NCI-H1105 treated with DMSO at 0.1 percent for 48 hours (cell line): ENCODE data around the gene ABCC1.

ENCODE experiments used
- DNase-seq: peaks from one replicate; lab custom pipeline; 2025; lab: John Stamatoyannopoulos, UW

ABCC1 gene

DNA sequence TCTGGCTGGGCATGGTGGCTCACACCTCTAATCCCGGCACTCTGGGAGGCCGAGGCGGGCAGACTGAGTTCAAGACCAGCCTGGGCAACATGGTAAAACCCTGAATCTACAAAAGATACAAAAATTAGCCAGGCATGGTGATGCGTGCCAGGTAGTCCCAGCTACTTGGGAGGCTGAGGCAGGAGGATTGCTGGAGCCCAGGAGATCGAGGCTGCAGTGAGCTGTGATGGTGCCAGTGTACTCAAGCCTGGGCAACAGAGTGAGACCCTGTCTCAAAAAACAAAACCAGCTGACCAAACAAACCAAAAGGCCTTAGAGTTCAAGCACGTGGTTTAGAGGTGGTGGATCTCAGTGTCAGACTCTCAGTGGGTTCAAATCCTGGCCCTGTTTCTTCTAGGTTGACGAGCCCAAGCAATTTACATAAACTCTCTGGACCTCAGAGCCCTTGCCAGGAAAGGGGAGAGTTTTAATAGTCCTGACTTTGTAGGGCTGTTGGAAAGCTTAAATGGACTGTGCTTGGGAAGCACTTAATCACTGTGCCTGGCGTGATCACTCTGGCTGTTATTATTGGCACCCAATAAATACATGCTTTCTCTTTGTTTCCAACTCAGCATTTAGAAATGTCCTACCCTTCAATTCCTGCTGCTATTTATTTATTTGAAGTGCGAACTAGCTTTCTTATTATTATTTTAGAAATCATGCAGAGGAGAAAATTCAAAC lies 44.7 kb downstream of the ABCC1 start:
- DNase-seq = no peak

DNA sequence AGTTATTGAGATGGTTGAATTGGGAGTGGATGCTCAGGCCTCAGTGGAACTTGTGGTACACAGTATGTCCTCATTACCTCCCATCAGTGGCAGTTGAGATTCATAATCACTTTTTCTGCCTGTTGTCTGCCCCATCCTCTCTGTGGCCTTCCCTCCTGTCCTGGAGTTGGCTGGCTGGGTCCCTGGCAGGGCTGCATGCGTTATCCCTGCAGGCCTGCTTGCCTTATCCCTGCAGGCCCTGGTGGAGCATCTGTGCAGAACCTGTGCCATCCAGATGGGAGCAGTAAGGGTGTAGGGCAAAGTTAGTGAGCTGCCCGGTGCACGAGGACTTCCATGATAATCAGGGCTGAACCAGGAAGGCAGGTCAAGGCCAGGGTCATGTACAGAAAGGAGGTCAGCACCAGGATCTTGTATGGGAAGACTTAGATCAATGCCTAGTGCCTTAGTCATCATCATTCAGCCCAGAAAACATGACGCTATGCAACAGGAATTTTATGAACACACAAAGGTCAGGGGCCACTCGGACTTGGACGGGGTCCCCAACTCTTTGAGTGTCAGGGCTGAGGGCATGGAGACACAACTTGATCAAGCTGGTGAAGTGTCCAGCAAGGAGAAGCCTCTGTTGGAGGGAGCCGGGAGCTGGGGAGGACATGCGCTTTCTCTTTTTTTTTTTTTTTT lies 47.2 kb downstream of the ABCC1 start:
- no peak for DNase-seq

DNA sequence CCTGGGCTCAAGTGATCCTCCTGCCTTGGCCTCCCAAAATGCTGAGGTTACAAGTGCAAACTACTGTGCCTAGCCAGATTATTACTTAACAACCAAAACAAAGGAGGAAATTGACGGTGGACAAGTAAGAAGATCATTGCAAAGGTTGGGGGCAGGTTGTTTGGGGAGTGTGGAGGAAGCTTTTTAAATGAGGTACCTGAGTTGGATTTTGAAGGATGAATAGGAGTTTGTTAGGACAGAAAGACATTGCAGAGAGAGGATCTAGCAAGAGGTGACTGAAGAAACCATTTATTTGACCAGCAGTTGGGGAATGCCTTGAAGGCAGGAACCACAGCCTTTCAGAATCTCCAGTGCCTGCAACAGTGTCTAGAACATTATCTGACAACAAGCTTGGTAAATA lies 51.3 kb downstream of the ABCC1 start:
- DNase-seq = no peak

DNA sequence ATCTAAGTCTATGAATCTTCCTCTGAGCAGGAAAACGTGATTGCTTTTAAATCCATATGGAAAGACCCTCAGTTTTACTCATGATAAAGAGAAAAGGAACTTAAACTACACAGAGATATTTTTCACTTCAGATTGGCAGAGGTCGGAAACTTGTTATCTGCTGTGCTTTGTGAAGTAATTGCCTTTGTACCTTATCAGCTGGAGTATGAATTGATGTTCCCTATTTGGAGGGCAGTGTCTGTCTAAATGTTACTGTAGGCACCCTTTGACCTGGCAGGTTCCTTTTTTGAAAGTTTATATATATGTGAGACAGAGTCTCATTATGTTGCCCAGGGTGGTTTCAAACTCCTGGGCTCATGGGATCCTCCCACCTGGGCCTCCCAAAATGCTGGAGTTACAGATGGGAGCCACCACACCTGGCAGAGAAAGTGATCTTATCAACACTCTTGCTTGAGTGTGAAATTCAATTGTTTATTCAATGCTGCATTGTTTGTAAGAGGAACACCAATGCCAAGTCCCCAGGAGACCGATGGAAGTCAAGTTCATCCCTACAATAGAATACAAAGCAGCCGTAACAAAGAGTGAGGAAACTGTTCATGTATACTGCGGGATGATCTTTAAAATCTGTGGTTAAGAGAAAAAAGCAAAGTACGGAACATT lies 52.3 kb downstream of the ABCC1 start:
- no peak for DNase-seq

- DNase-seq = no peak
These were observed 54.4 kb downstream of the ABCC1 start for GRCh38 chr16:16003719-16004313.

DNA sequence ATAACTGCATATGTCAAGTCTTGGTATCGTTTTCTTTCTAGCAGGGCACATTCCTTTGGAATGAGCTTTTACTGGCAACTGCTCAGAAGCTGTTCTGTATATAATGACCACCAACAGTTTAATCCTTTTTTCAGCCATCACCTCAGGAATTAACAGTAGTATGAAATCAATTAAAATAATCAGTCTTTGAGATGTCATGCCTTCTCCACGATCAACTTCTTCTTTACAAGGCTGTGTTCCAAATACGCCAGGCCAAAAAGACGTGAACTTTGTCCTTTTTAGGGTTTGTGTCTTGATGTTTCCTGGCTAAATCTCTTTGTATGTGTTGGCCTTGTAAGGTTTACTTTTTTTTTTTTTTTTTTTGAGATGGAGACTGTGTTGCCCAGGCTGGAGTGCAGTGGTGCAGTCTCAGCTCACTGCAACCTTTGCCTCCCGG lies 54.9 kb downstream of the ABCC1 start:
- no peak for DNase-seq

DNA sequence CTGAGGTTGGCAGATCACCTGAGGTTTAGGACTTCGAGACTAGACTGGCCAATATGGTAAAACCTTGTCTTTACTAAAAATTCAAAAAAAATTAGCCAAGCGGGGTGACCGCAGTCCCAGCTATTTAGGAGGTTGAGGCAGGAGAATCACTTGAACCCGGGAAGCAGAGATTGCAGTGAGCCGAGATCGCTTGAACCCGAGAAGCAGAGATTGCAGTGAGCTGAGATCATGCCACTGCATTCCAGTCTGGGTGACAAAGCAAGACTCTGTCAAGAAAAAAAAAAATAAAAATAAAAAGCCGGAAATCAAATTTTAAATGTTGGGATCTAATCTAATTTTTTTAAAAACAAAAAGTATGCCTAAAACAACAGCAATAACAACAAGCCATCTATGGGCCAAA lies 56.3 kb downstream of the ABCC1 start:
- no peak for DNase-seq

DNA sequence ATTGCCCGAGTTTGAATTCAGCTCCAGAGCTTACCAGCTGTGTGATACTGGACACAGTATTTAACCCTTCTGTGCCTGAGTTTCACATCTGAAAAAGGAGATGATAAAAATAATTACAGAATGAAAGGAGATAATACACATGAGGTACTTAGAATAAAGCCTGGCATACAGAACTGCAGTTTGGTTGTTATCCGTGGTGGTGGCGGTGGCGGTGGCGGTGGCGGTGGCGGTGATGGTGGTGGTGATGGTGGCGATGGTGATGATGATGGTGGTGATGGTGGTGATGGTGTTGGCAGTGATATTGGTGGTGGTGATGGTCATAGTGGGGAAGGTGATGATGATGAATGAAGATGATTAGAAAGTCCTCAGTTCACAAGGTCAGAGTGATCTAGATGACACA lies 57.2 kb downstream of the ABCC1 start:
- no peak for DNase-seq

DNA sequence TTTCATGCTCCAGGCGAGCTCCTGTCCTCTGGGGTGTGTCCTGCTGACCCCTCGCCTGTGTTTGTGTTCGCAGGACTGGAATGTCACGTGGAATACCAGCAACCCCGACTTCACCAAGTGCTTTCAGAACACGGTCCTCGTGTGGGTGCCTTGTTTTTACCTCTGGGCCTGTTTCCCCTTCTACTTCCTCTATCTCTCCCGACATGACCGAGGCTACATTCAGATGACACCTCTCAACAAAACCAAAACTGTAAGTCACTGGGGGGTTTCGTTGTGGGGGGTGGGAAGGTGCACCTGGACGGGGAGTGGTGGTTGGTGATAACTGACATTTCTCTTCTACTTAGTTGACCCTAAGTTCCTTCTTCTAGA lies 58.3 kb downstream of the ABCC1 start:
- no peak for DNase-seq

DNA sequence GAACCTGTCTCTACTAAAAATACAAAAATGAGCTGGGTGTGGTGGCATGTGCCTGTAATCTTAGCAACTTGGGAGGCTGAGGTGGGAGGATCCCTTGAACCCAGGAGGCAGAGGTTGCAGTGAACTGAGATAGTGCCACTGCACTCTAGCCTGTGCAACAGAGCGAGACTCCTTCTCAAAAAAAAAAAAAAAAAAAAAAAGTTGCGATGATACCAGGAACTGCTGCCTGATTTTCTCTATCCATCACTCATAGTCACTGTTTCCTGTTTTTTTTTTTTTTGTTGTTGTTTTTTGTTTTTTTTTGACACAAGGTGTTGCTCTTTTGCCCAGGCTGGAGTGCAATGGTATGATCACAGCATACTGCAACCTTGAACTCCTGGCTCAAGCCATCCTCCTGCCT lies 59.2 kb downstream of the ABCC1 start:
- no peak for DNase-seq

GRCh38 chr16:16009401-16009800 lies 60.0 kb downstream of the ABCC1 start:
- DNase-seq = no peak

GRCh38 chr16:16010194-16010593 lies 60.8 kb downstream of the ABCC1 start:
- DNase-seq = no peak

- DNase-seq = no peak
These were observed 62.7 kb downstream of the ABCC1 start for GRCh38 chr16:16012144-16012543.

GRCh38 chr16:16013812-16014211 lies 64.4 kb downstream of the ABCC1 start:
- DNase-seq = no peak

DNA sequence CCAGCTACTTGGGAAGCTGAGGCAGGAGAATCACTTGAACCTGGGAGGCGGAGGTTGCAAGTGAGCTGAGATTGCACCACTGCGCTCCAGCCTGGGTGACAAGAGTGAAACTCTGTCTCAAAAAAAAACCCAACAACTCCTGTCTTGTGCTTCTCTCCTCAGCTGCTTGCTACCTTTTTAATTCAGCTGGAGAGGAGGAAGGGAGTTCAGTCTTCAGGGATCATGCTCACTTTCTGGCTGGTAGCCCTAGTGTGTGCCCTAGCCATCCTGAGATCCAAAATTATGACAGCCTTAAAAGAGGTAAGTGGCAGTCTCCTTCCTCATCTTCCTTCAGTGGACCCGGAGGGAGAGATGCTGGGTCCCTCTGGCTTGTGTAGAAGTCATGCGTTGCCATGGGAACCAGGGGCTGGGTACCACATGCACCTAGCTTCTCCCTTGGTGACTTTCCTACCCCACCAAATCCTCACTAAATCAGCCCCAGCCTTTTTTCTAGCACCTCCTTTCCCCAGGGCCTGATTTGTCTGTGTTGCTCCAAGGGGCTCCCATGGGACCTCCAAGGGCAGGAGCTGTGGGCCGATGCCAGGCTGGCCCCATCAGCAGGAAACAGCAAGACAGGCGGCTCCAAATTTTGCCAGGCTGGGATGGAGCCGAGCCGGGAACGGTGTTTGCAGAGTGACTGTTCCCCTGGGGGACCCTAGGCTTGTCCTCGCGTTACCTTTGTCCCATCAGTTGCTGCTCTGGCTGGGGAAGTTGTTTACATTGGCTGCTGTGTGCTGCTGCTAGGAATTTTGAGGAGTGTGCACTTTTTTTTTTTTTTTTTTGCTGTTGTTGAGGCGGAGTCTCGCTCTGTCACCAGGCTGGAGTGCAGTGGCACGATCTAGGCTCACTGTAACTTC lies 65.2 kb downstream of the ABCC1 start:
- DNase-seq = peak; percentile 5

DNA sequence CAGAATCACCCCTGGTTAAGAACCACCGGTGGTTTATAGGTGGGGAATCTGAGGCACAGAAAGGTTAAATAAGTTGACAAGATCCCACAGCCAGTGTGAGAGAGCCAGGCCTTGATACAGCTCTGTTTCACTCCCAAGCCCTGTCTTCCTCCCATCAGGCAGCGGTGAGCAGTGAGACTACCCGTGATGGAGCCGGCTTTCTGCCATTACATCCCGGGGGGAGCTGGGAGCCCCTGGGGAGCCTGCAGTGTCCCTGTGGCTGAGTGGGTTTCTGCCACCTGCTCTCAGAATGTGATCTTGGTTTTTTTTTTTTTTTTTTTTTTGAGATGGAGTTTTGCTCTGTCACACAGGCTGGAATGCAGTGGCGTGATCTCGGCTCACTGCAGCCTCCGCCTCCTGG lies 66.4 kb downstream of the ABCC1 start:
- DNase-seq = no peak

DNA sequence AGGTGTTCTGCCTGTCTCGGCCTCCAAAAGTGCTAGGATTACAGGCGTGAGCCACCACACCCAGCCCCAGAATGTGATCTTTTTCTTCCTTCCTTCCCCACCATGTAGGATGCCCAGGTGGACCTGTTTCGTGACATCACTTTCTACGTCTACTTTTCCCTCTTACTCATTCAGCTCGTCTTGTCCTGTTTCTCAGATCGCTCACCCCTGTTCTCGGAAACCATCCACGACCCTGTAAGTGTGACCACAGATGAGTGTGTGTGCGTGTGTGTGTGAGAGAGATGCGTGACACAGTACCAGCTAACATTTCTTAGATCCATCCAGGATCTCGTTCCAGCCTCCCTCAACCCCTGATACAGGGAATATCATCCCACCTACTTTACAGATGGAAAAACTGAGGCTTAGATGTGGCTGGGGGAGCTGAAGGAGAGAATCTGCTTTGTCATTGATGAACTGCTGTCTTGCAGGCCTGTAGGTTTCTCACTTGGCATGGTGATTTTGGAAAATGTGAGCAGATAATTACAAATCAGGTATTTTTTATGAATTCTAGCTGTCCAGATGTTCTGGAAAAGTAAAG lies 67.1 kb downstream of the ABCC1 start:
- no peak for DNase-seq

- DNase-seq = no peak
These were observed 68.4 kb downstream of the ABCC1 start for GRCh38 chr16:16017812-16018211.

DNA sequence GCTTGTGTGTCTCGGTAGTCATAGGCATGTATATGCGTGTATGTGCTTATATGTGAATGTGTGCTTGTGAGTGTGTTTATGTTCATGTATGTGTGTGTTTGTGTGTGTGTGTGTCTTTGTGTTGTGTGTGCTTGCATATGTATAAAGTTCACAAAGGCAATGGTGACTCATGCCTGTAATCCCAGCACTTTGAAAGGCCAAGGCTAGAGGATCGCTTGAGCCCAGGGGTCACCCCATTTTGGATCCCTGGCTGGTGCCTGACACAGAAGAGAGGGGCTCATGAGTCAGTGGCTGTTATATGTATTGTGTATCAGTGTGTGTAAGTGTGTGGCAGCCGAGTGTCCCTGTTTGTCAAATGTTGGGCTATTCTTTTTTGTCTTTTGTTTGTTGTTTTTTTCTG lies 69.3 kb downstream of the ABCC1 start:
- DNase-seq = no peak

DNA sequence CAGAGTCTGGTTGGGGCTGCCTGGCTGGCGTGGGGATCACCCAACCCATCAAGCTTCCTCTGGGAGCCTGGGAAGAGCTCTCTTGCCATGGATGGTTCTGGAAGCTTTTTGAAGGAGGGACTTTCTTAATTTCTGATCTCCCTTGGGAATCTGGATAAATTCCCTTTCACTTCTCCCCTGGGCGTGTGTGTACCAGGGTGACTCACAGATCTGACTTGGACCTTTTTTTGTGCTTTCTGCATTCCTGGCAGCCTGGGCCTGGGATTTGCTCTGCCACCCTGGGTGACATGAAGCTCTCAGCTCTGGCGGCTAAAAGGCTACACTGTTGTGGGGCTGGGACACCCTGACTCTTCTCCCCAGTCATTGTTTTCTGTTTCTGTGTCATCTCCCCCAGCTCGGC lies 70.1 kb downstream of the ABCC1 start:
- DNase-seq = no peak

GRCh38 chr16:16020291-16020690 lies 70.9 kb downstream of the ABCC1 start:
- no peak for DNase-seq

DNA sequence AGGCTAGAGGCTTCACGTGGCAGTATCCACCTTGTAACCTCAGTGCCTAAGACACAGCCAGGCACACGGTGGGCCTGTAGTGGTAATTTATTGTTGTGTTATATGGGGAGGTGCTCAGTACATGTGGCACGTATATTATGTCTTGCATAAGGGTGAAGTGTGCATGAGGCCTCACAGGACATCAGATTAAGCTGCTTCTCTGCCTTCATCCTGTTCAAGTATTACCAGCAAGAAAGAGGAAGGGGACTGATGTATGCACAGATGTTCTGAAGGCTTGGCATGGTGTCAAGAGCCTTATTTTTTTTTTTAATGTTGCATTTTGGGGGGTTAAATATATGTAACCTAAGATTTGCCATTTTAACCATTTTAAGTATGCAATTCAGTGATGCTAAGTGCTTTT lies 71.6 kb downstream of the ABCC1 start:
- DNase-seq = no peak
